HUDEP-2 (cell line): ENCODE results near the gene PACRG.

Source experiments
- DNase-seq, 76 experiments: peaks; one replicate each; lab custom pipeline; 2025; ENCODE audit not compliant: unreplicated experiment in 76 of 76; lab: John Stamatoyannopoulos, UW

Gene PACRG

DNA sequence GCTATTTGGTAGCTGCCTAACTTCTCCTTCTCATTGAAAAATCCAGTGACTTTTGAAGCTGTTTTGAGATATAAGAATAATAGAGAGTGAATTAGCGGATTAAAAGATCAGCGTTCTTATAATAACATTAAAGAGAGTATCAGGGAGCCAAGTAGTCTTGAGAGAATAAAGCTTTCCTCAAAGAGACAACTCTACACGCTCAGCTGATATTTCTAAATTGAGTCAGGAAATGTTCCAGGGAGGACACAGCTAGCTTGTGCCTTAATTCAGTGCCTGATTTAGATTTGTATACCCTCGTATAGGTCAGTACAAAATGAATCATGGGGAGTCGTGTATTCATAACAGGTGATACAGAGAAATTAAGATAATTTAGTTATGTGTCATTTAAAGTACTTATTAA lies 611.7 kb downstream of the PACRG start:
- no peak for DNase-seq

DNA sequence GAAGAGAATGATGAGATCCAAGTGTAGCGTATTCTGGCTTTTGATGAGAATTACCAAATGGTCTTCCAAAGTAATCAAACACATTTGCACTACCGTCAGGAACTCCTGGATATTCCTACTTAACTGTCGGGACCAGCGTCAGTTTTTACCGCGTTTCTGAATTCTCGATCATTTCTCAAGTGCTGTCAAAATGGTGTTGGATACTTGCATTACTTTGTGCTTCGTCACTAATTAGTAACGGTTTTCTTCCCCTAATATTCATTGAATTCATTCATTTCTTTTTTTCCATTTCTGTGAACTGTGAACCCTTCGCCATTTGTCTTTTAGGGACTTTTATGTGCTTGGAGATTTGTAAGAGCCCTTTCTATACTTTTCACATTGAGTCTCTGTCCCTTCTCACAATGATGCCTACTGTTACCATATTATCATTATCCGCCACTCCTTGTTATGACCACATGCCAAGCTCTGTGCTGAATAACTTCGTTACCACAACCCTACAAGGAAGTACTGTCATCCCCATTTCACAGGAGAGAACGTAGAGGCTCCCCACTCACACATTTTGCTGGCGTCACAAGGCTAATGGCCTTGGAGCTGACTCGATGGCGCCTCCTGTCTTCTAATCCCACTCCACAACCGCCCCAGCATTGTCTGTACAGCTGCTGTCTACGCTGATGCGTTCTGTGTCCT lies 612.6 kb downstream of the PACRG start:
- no peak for DNase-seq

DNA sequence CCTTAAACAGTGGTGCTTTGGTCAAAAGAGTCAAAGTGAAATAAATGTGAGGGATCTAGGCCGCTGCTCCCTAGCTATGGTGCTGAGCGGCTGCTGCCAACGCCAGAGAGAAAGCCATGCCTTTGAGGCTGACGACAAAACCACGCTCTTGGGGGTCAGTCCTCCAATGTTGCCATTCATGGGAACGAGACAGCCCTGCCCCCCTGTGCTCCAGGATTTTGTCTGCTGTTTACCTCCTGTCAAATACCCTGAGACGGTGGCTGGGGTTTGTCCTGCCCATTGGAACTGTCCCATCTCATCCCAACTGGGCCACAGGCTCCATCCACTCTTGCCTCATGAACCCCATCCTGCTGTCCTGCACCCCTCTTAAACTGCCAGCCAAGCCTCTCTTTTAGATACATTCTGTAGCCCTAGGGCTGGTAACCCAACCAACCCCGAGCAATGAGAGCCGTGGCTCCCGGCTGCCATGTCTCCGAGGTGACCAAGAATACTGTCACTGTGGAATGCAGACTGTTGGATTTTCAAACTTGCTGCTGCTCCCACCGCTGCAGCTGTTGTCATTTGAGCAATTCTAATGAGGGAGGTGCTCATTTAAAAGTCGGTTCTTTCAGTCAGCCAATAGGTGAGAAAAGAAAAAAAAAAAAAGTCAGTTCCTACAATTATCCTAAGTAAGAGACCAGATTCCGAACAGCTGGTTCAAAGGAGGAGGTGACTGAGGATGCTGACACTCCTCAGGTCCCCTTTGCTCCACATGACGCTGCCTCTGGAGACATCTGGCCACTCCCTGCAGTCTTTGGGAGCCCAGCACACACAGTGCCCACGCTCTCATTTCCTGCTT lies 613.7 kb downstream of the PACRG start:
- DNase-seq: no peak

DNA sequence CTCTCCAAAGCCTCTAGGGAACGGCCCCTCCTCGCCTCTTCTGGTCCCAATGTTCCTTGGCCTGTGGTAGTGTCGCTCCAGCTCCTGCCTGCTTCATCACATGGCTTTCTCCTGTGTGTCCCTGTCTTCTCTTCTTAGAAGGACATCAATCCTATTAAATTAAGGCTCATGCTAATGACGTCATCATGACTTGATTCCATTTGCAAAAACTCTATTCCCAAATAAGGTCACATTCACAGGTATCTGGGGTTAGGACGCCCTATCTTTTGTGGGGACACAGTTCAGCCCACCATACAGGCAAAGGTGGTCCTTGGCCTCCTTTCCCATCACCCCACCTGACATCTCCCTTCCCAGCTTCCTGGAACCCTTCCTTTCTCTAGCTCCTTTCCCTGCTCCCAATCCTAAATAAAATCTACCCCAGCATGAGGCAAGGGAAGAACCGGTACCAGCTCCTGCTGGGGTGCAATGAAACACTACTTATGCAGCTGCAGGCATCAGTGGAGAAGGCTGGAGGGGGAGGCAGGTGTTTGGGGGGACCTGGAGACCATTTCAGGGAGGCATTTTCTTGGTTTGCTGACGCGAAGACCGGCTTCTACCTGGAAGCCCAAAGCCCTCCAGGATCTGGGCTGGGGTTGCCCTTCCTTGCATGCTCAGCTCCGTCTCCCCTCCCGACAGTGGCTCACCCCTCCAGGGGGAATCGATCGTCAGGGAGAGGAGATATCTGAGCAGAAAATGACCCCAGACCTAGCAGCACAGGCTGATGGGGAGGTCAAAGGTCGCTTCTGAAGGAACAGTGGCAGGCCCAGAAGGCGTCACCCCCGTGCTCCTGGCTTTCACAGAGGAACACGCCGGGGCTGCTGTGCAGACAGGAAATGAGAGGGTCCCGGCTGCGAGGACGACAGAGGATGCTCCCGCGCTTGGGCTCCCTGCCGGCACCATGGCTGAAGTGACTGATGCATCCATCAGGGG lies 615.1 kb downstream of the PACRG start:
- DNase-seq: no peak

DNA sequence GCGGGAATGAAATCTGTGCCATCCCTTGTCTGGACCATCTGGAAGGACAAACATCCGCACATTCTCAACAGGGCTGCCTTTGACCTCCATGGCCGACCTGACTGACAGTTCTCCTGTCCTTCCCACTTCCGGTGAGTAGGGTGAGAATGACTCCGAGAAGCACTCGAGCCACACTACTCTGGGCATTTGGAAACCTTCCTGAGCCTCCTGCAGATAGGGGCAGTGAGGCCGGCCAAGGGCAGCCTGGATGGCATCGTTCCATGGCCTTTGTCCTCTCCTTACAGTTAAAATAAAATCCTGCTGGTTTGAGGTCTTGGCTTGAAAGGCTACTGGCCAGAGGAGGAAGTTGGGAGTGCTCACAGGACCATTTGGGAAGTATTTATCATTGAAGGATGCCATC lies 615.8 kb downstream of the PACRG start:
- no peak for DNase-seq

DNA sequence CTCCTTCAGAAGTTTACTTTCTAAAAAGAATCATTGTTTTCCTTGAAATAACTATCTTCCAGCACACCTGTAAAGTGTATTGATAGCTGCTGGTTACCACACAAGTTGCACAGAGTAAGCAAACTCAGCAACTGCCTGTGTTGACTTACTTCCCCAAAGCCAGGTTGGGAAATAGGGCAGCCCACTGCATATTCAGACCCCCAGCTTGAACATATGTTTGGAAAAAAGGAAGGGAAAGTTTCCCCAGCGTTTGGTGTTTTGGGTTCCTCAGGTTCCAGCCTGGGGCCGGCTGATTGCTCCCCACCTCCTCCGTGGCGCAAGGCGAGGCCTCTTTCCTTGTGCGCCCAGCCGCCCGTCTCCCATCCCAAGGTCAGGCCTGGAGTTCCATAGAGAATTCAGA lies 616.6 kb downstream of the PACRG start:
- DNase-seq: no peak

DNA sequence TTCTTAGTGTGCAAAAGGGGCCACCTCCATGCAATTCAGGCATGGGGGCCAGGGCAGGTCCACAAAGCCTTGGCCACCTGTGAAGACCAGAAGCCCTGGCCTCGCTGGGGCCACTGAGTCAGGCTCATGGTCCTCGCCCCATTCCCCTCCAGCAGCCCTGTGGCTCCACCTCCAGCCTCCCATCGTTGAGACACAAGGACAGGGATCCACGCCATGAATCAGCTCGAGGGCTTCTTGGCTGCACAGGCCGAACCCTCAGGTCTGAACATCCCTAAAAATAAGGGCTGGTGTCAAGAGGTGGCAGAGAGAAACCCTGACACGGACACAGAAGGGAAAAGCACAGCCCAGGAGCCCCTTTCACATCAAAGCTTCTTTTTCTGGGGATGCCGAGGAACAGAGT lies 618.2 kb downstream of the PACRG start:
- no peak for DNase-seq

DNA sequence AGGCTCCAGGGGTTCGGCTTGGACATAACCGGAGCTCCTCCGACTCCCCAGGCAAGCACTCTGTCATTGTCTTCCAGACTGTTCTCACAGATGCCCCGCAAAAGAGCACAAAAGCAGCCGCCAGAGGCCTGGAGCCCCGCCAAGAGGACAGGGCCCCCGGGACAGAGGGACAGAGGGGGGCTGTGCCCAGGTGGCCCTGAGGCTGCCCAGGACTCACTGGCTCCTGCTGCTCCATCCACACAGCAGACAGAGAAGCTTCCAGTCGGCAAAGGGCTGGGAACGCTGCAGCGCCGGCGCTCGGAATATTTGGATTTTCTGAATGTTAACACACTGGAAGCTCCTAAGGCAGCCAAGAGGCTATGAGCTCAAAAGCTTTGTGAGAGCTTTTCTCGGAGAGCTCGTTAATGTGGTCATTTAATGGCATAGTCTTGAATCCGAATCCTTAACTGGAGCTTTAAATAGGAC lies 618.8 kb downstream of the PACRG start:
- no peak for DNase-seq

DNA sequence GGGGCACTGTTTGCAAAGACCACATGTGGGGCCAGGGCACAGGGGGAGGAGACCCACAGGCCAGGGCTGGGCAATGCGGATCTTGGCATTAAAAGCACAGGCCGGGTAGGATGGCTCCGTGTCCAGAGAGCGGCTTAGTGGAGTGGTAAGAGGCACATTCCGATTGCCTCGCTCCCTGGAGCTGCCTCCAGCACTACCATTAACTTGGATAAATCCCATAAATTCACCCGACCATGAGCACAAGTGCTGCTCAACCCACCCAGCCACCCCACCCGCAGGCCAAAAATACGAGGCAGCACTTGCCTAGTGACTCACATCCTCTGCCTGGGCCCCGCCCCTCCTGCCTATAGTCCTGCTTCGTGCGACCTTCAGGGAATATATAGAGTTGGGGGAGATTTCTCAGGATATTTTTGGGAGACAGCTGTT lies 619.3 kb downstream of the PACRG start:
- no peak for DNase-seq

DNA sequence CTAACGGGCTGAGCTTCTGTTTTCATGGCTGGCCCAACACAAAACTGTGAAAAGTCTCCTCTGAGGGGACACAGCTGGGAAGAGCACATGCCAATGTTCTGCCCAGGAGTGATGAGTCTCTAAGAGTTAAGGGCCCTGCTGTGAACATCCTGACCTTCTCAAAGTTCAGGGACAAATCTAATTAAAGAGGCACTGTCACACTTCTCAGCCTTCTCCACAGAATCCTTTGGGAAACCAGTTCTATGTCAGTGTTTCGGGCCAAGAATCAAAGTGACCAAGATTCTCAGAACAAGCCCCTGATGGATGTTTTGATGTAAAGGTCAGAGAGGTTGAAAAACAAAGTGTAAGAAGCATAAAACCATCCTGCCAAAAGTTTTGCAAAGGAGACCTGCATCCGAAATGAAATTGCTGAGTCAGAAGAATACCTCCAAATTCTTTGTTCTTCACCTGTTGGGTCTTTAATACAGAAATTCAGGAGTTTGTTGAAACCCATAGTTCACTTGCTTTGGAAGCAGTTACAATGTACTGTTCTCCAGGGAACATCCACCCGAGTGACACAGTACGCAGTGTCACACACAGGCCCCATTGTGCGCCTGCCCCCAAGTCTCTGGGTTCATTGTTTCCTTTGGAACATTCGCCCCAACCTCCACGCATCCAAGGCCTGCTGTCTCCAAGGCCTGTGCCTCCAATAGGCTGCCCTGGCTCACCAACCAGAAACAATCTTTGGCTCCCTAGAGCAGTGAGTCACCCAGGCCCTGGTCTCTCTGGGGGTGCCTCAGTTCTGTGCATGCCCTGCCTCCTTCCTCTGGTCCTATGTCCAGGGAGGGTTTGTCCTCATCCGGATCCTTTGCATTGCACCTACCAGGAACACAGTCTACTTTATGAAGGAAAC lies 621.3 kb downstream of the PACRG start:
- DNase-seq: no peak

DNA sequence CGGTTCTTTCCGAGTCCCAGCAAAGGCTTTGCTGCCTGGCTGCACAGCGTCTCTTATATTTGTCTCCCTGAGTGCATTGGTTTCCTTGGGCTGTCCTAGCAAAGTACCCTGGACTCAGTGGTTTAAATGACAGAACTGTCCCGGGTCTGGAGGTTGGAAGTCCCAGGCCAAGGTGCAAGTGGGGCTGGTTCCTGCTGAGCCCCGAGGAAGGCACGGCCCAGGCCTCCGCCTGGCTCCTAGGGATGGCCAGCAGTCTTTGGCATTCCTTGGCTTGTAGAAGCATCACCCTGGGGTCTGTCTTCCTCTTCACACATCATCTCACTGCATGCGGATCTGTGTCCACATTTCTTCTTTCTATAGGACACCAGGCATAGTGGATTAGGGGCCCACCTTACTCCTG lies 621.9 kb downstream of the PACRG start:
- DNase-seq: no peak

DNA sequence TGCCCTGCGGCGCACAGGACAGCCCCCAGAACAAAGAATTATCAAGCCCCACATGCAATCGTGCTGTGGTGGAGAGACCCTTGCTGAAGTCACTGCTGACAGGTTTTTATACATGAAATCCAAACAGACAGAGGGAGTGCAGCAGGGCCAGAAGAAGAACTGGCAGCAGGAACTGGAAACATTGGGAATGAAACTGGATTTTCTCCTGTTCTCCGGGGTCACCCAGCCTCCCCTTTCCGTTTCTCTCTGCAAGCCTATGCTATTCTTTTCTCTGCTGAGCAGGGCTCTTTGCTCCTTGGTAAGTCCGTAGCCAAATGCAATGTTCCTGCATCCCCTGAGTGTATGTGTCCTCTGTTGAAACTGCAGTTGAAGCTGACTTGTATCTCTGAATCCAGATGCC lies 623.2 kb downstream of the PACRG start:
- DNase-seq: no peak

DNA sequence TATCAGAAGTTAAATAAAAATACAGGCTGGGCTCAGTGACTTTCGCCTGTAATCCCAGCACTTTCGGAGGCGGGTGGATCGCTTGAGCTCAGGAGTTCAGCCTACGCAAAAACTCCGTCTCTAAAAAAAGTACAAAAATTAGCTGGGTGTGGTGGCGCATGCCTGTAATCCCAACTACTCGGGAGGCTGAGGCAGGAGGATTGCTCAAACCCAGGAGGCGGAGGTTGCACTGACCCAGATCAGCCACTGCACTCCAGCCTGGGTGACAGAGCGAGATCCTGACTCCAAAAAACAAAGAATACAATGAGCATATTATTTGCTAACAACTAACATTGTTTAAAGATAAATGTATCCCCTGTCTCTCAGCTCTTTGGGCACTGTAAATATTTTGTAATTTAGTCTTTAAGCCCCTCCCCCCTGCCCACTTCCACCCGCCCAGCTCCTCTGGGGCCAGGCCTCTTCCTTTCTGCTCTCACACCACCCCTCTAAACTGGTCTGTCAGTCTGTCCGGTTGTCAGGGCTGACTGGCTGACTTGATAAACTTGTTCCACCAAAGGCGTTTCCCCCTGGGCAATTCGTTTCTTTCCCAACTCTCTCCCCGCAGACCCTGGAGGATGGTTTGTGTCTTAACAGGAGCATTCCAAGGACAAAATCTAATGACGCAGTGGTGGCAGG lies 624.4 kb downstream of the PACRG start:
- DNase-seq: no peak

DNA sequence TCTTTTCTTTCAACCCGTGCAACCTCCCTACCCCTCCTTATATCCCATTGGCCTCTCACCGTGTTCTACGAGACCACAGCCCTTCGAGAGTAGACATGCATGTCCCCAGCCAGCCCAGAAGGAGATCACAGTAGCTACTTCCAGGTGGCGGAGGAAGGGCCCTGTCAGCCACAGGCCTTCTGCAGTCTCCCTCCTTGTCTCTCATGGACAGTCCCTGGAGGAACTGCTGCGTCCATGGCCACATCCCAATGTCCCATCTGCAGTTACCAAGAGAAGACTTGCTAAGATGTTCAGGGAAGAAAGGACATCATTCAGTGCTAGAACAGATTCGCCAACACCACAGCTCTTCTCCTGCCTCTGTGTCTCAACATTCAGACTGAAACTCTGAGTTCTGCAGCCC lies 625.2 kb downstream of the PACRG start:
- DNase-seq: no peak

DNA sequence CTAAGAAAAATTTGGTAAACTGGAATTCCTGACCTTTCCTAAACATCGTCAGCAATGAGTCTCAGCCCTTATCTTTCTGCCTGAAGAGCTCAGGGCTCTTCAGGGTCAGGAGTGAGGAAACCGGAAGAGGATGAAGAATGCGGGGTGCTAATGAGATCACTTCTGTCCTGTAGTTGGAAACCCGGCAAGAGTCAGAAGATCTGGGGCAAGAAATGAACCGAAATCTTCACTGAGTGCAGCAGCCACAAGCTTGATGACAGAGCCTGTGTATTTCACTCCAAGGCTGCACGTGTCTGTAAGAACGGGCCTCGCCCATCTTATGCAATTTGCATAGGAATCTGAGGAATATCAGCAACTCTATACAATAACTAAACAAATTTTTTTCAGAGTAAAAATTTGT lies 626.3 kb downstream of the PACRG start:
- no peak for DNase-seq

DNA sequence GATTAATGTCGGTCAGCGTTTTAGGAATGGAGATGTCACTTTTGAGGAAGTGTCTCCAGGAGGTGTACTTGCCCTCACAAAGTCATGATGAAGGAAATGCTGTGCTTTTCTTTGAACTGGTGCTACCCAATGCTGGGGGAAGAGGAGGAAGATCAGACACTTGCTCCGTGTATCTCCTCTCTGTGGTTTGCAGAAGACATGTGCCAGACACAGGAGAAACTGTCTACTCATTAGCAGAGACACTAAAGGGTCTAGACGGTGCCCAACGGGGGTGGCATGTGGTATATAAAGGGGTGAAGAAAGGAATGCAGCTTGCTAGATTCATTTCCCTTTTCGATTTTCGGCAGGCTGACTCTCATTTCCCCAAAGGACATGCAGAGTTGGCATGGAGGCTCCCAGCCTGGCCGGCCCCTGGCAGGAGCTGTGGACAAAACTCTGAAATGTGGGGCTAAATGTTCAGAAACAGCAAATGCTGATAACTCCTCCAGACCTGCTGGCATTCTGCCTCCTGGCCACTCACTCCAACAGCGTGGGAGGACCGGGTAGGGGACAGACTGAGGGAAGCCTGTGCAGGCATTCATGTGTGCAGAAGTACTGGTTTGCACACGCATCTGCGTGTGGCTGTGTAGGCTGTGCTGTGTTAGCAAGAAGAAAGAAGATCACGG lies 627.1 kb downstream of the PACRG start:
- DNase-seq: peak in 13 of 76 experiments; percentile 7 to 53 (median 23)

DNA sequence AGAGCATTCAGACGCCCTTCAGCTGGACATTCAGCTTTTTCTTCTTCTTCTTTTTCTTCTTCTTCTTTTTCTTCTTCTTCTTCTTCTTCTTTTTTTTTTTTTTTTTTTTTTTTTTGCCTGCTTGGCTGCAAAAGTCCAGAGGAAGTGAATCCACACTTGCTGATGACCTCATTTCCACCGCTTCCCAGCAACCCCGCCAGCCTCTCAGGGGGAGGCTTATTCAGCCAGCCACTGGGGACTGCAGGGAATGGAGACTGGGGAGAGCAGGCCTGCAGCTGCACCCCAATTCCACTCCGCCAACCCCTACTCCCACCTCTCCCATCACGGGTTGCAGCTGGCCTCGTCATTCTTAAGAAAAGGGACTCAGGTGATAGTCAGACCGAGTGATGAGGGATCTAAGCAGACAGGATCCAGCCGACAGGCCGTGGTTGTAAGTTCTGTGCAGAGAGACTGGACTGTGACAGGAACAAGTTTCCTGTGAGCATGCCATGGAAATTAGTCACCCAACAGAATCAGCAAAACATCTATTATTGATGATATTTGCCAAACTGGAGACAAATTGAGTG lies 627.7 kb downstream of the PACRG start:
- DNase-seq: no peak

DNA sequence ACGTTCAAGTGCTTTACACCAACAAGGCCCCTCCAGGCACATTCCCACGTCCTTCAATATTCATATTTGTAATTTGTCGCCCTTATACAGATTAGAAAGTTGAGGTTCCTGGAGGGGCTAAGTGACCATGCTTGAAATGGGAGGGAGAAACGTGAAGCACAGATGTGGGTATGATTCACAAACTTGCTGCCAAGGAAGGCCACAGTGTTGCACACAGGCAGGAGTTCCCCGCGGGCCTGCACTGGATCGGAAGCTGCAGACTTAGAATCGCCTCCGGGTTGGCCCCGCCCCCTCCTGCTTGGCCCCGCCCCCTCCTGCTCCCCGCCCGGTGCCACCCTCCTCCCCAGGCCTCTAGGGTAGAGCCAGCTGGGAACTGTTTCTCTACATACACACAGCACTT lies 628.5 kb downstream of the PACRG start:
- peak in 3 of 76 experiments; percentile 4 to 8 (median 6) for DNase-seq

DNA sequence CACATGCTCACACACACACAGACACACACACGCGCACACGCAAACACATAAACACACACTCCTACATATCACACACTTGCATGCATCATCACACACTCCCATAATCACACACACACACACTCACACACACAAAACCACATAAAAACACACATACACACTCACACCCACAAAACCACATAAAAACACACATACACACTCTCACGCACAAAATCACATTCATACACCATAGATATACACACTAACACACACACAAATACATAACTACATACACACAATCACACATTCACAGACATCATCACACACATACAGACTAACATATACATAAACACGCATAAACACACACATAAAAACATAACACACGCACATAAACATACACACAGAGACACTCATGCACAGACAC lies 629.0 kb downstream of the PACRG start:
- DNase-seq: no peak
